OCI-LY3 (cell line): ENCODE data around the gene CTNNBL1.

Source experiments
- H2AFZ ChIP-seq: fragments of 200-600, 300-600 bp; shearing (Covaris generic); 2 replicates; pipeline ENCODE4 v1.6.0; 2014; ENCODE audit warnings: antibody characterized with exemption, low read depth, low read length
- H3K27ac ChIP-seq: fragments of 200-600, 300-600 bp; sonication (generic); 2 replicates; pipeline ENCODE4 v1.5.1; 2014; ENCODE audit warnings: mild to moderate bottlenecking, low read length, moderate library complexity, mixed read lengths
- H3K27me3 ChIP-seq: fragments of 200-600, 300-600 bp; sonication (generic); 2 replicates; pipeline ENCODE4 v1.6.1; 2014; ENCODE audit warnings: low read depth, low read length, mixed read lengths
- H3K36me3 ChIP-seq: fragments of 200-600, 300-600 bp; sonication (generic); replicated peaks from 2 replicates; pipeline ENCODE3; 2014; ENCODE audit warnings: low read depth, low read length, mixed read lengths
- H3K4me1 ChIP-seq: fragments of 300-600, 200-600 bp; sonication (generic); 2 replicates; pipeline ENCODE4 v1.6.1; 2014; ENCODE audit warnings: low read length, mixed read lengths
- H3K4me2 ChIP-seq: fragments of 200-600, 300-600 bp; sonication (generic); 2 replicates; pipeline ENCODE4 v1.6.1; 2014; ENCODE audit warnings: low read length, mixed read lengths
- H3K4me3 ChIP-seq: fragments of 300-600, 200-600 bp; sonication (generic); 2 replicates; pipeline ENCODE4 v1.5.1; 2014; ENCODE audit warnings: antibody characterized with exemption, mild to moderate bottlenecking, low read length, moderate library complexity
- H3K79me2 ChIP-seq: fragments of 300-600, 200-600 bp; shearing (Covaris generic); 2 replicates; pipeline ENCODE4 v1.6.1; 2014; ENCODE audit warnings: mild to moderate bottlenecking, low read length, mixed read lengths
- H3K9ac ChIP-seq: fragments of 300-600, 200-600 bp; shearing (Covaris generic); 2 replicates; pipeline ENCODE4 v1.6.0; 2014; ENCODE audit warnings: mild to moderate bottlenecking, low read length, moderate library complexity
- H3K9me3 ChIP-seq: fragments of 200-600, 300-600 bp; shearing (Covaris generic); 2 replicates; pipeline ENCODE4 v1.6.1; 2014; ENCODE audit warnings: low read length, mixed read lengths; ENCODE audit not compliant: insufficient read depth
- H4K20me1 ChIP-seq: fragments of 200-600, 300-600 bp; sonication (generic); 2 replicates; pipeline ENCODE4 v1.6.1; 2016; ENCODE audit warnings: low read length, mixed read lengths; ENCODE audit not compliant: insufficient read depth
- CTCF ChIP-seq: fragments of 200-600, 300-600 bp; sonication (generic); IDR thresholded peaks from 2 replicates; pipeline ENCODE4 v1.5.1; 2014; ENCODE audit warnings: antibody characterized with exemption, low read length, low read depth
- EZH2phosphoT487 ChIP-seq: fragments of 200-600 bp; shearing (Covaris generic); IDR thresholded peaks from 2 replicates; pipeline ENCODE4 v1.6.1; 2018; ENCODE audit warnings: antibody characterized with exemption, mixed run types, low read depth

The CTNNBL1 gene

DNA sequence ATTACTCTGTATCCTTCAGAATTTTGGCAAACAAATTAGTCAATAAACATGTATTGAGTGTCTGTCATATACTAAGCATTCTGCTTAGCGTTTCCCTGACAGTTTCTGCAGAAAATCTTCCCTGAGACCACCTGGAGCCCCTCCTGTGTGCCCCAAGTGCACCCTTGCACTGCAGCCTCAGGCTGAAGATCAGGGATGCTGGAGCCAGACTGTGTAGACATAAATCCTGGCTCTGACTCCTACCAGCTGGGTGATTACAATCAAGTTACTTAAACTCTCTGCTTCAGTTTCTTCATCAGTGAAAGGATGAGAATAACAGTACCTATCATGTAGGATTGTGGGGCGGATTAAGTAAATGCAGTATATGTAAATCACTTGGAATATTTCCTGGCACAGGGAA is 155.7 kb downstream of the CTNNBL1 start:
- Histone ChIP-seq H3K9me3 (no peaks in the 10 kb centered on the region), H4K20me1 (0 out of 2 replicates have a peak, but pooled peaks cover 7% of the 10 kb centered on the region), H3K79me2 (no peaks in the 10 kb centered on the region), H3K4me1 (peaks cover 38% of the 10 kb centered on the region), H3K4me2 (no peak overlapping the region), H3K36me3 (peaks cover 52% of the 10 kb centered on the region), H3K27me3 (no peaks in the 10 kb centered on the region), H3K27ac (no peak overlapping the region), H3K4me3 (no peak overlapping the region), H2AFZ (no peak overlapping the region), H3K9ac (no peak overlapping the region)
- TF ChIP-seq CTCF (no peak), EZH2phosphoT487 (no peak)

DNA sequence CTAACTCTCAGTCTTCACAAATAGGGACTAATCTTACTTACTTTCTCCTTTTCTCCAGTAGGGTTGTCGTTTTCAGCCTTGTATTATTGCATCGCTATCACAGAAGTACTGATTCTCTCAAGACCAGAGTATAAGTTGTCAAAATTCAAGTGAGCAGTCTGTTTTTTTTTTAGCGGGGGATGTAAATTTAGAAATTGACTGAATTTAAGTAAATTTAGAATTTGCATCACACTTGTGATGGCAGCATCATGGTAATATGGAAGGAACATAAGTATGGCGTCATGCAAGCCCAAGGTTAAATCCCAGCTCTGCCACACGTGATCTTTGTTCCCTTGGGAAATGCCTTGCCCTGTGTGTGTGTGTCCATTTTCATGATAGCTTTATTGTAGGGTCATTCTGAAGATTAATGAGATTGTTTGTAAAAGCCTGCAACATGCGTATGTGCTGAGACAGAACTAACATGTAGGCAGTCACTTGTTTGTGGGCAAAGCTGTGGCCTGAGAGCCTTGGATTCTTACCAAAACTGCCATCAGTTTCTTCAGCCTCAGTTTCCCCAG is 156.3 kb downstream of the CTNNBL1 start:
- H3K27ac ChIP-seq, result no peak overlapping the region
- H3K9ac ChIP-seq, result no peak overlapping the region
- no peaks in the 10 kb centered on the region for H3K79me2 ChIP-seq
- no peak overlapping the region for H2AFZ ChIP-seq
- no peaks in the 10 kb centered on the region for H3K9me3 ChIP-seq
- 0 out of 2 replicates have a peak, but pooled peaks cover 7% of the 10 kb centered on the region for H4K20me1 ChIP-seq
- TF ChIP-seq EZH2phosphoT487 (no peak), CTCF (no peak)
- no peaks in the 10 kb centered on the region for H3K27me3 ChIP-seq
- no peak overlapping the region for H3K4me2 ChIP-seq
- H3K4me3 ChIP-seq, result no peak overlapping the region
- H3K36me3 ChIP-seq, result peaks cover 53% of the 10 kb centered on the region
- H3K4me1 ChIP-seq, result peaks cover 43% of the 10 kb centered on the region

DNA sequence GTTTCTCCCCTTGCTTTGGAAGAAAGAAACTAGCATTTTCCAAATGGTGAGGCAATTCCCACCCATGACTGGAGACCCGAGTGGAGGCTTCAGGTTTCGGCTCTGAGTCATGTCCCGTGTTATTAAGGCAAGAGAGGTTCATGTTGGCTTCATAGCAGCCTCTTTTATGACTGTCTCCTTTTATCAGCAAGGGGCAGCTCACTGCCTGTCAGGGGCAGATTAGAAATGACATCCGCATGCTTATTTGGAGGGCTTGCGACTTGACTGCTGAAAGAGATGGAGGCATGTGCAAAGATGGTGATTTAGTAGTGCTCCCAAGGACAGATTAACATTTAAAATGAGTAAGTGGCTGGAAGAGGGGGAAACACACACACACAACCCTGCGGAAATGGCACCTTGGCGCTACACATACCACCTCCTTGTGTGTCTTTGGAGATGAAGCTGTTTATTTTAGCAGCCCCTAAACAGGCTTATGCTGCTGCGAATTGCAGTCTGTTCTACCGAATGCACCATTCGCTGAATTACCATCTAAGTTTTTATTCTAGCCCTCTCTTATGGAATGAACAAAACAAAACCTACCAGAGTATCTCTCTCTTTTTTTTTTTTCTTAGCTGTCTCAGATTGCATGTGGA is 157.0 kb downstream of the CTNNBL1 start:
- no peaks in the 10 kb centered on the region for H3K79me2 ChIP-seq
- H3K4me2 ChIP-seq, result 0 out of 2 replicates have a peak overlapping the region, but pooled peaks have one; percentile 2
- no peaks in the 10 kb centered on the region for H3K27me3 ChIP-seq
- no peak overlapping the region for H3K4me3 ChIP-seq
- H3K27ac ChIP-seq, result no peak overlapping the region
- H3K36me3 ChIP-seq, result peaks cover 54% of the 10 kb centered on the region
- peaks cover 49% of the 10 kb centered on the region for H3K4me1 ChIP-seq
- 0 out of 2 replicates have a peak, but pooled peaks cover 7% of the 10 kb centered on the region for H4K20me1 ChIP-seq
- H2AFZ ChIP-seq, result no peak overlapping the region
- no peak overlapping the region for H3K9ac ChIP-seq
- TF ChIP-seq EZH2phosphoT487 (no peak), CTCF (no peak)
- no peaks in the 10 kb centered on the region for H3K9me3 ChIP-seq

DNA sequence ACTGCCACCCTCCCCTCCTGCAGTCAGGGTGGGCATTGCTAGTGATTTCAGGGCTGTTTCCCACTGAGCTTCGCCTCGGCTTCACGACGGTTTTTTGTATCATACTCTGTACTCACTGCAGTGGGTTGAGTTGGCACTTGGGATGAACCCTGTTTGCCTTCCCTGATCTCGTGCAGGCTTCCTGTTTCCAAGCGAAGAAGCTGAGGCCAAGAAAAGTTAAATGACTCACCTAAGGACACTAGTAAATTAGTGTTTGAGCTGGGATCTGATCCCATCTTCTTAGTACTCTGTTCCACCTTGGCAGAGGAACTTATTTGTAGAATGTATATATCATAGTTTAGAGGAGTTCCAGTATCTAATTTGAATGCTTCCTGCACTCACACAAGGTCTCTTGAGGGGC is 158.8 kb downstream of the CTNNBL1 start:
- no peaks in the 10 kb centered on the region for H3K9me3 ChIP-seq
- H3K27ac ChIP-seq, result no peak overlapping the region
- H3K27me3 ChIP-seq, result no peaks in the 10 kb centered on the region
- H2AFZ ChIP-seq, result no peak overlapping the region
- no peaks in the 10 kb centered on the region for H3K79me2 ChIP-seq
- no peak for TF ChIP-seq CTCF
- no peak for TF ChIP-seq EZH2phosphoT487
- H3K4me3 ChIP-seq, result no peak overlapping the region
- 0 out of 2 replicates have a peak, but pooled peaks cover 7% of the 10 kb centered on the region for H4K20me1 ChIP-seq
- peaks cover 61% of the 10 kb centered on the region for H3K36me3 ChIP-seq
- peaks cover 49% of the 10 kb centered on the region for H3K4me1 ChIP-seq
- no peak overlapping the region for H3K4me2 ChIP-seq
- H3K9ac ChIP-seq, result no peak overlapping the region
